ENCODE data around the gene ABI3BP.

Gene ABI3BP

GRCh38 chr3:100748967-100749366 is 244.3 kb downstream of the ABI3BP start:
- H3K4me3 ChIP-seq (ENCODE audit: low read length), result no peak overlapping the region
- no peak for DNase-seq (ENCODE audit: low read depth)
- TF ChIP-seq CTCF (conservative IDR thresholded peaks at IDR 0.05; ENCODE audit: low read depth, low read length), result no peak

DNA sequence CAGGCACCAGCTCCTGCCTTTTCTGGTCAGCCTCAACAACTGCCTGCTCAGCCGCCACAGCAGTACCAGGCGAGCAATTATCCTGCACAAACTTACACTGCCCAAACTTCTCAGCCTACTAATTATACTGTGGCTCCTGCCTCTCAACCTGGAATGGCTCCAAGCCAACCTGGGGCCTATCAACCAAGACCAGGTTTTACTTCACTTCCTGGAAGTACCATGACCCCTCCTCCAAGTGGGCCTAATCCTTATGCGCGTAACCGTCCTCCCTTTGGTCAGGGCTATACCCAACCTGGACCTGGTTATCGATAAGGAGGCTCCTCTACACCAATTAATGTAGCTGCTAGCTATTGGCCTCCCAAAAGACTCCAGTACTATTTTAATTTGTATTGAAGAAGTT is 245.0 kb downstream of the ABI3BP start:
- TF ChIP-seq CTCF (conservative IDR thresholded peaks at IDR 0.05; ENCODE audit: low read depth, low read length), result no peak
- H3K4me3 ChIP-seq (ENCODE audit: low read length), result no peak overlapping the region
- DNase-seq (ENCODE audit: low read depth), result no peak

GRCh38 chr3:100746092-100746491 is 247.1 kb downstream of the ABI3BP start:
- DNase-seq (ENCODE audit: low read depth), result no peak
- no peak for TF ChIP-seq CTCF (conservative IDR thresholded peaks at IDR 0.05; ENCODE audit: low read depth, low read length)
- H3K4me3 ChIP-seq (ENCODE audit: low read length), result no peak overlapping the region

GRCh38 chr3:100745617-100746016 is 247.6 kb downstream of the ABI3BP start:
- no peak for TF ChIP-seq CTCF (conservative IDR thresholded peaks at IDR 0.05; ENCODE audit: low read depth, low read length)
- DNase-seq (ENCODE audit: low read depth), result no peak
- H3K4me3 ChIP-seq (ENCODE audit: low read length), result no peak overlapping the region

- no peak for DNase-seq (ENCODE audit: low read depth)
- TF ChIP-seq CTCF (conservative IDR thresholded peaks at IDR 0.05; ENCODE audit: low read depth, low read length), result no peak
- H3K4me3 ChIP-seq (ENCODE audit: low read length), result no peak overlapping the region
Measured at GRCh38 chr3:100744671-100745070, 248.6 kb downstream of the ABI3BP start.

- H3K4me3 ChIP-seq (ENCODE audit: low read length), result no peak overlapping the region
- no peak for TF ChIP-seq CTCF (conservative IDR thresholded peaks at IDR 0.05; ENCODE audit: low read depth, low read length)
- DNase-seq (ENCODE audit: low read depth), result no peak
Measured at GRCh38 chr3:100743535-100743934, 249.7 kb downstream of the ABI3BP start.

- DNase-seq (ENCODE audit: low read depth), result no peak
- no peak for TF ChIP-seq CTCF (conservative IDR thresholded peaks at IDR 0.05; ENCODE audit: low read depth, low read length)
Measured at GRCh38 chr3:100740207-100740606, 253.0 kb downstream of the ABI3BP start.

More at GRCh38 chr3:100740207-100740606, 253.0 kb downstream of the ABI3BP start:
- no peak overlapping the region for H3K4me3 ChIP-seq (ENCODE audit: low read length)

Data from retinal pigment epithelial cell (primary cell).